GM21381 (cell line): ENCODE data around the gene PTH2R.
"Not testable (repeated sequence)": the region's sequence is repeated elsewhere in the genome, so short reads cannot be mapped to it uniquely, and the experiment has no call there.

Experiments used
- ATAC-seq: cut with Tn5 transposase; IDR thresholded peaks from one replicate; pipeline ENCODE4 v1.9.1; 2021; ENCODE audit warnings: mild to moderate bottlenecking, moderate library complexity; ENCODE audit not compliant: unreplicated experiment

Gene PTH2R

DNA sequence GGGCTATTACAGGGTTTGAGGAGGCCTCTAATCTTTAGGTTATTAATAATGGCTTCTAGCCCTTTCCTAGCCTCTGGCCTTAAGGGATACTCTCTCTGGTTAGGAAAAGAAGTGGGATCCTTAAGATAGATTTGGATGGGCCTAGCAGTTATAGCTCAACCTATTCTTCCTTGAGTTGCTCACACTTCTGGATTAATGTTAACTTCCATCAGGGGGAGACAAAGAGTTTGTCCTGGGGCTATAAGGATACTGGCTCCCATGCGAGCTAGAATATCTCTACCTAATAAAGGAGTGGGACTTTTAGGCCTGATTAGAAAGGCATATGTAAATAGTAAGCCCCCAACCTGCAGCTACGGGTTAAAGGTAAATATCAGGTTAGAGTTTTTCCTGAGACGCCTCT is 14.3 kb upstream of the PTH2R start:
- no peak for ATAC-seq

DNA sequence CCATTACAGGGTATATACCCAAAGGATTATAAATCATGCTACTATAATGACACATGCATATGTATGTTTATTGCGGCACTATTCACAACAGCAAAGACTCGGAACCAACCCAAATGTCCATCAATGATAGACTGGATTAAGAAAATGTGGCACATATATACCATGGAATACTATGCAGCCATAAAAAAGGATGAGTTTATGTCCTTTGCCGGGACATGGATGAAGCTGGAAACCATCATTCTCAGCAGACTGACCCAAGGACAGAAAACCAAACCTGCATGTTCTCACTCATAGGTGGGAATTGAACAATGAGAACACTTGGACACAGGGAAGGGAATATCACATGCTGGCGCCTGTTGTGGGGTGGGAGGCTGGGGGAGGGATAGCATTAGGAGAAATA is 9.8 kb upstream of the PTH2R start:
- ATAC-seq = not testable (repeated sequence)

DNA sequence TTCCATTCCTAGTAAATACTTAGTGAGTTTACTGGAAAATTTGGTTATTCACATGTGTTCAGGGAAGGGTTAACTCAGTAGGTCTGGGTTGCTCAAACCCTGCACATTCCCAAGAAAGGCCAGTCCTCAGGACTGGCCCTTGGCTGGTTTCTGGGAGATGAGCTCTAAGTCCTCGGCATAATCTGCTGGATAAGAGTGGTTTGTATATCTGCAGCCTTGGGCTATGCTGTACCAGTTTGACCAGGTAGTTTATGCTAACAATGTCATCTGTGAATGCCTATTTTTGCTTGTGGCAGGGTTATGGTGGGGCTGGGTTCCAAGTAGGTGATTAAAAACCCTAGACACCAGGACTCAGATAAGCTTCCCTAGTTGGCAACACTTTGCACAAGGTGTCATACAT is 7.4 kb upstream of the PTH2R start:
- ATAC-seq = no peak

DNA sequence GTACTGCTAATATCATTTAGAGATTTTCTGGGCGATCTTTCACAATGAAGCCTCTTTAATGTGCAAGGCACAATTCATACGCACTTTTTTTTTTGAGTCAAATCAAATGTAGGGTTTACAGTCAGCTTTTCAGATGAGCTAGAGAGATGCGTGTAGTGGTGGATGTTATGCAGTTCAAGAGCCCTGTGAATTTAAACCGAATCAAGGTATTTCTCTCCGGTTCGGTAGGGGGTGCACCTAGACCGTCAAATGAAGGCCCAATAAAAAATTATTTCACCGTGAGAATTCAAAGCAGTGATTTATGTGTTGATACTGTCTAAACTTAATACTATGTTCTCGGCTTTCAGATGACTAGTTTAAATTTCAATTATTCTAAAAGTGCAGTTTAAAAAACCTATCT is 1.1 kb downstream of the PTH2R start:
- no peak for ATAC-seq

DNA sequence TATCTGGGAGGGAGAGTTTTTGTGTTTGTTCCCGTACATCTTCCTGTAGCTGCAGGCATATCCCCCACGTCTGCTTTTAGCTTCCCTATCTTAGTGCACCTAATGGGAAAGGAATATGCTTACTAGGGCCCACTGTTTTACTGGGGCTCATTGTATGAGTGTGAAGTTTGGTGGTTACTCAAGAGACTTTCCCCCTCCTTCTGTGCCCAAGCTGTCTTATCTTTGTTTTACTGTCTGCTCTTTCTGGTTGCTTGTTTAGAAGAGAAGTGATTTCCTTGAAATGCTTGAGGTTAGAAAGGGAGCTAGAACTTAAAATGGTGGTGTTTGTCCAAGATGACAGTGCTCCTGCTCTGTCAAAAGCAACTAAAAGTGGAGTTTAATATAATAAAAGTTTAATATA is 7.3 kb downstream of the PTH2R start:
- no peak for ATAC-seq

DNA sequence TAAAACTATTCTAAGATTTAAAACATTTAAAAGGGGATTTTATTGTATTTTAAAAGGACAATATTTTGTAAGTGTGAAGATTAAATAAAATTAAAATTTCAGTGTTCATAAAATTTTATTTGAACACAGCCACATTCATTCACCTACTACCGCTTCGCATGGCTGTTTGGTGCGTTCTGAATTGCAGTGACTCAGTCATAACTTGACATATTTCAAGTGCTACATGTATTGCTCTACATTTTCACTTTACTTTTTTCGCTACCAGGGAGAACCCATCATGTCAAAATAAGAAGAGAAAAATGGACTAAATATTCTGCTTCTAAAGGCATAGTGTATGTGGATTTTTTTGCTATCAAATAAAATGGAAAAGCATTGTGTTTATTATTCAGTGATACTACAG is 8.7 kb downstream of the PTH2R start:
- ATAC-seq = no peak

DNA sequence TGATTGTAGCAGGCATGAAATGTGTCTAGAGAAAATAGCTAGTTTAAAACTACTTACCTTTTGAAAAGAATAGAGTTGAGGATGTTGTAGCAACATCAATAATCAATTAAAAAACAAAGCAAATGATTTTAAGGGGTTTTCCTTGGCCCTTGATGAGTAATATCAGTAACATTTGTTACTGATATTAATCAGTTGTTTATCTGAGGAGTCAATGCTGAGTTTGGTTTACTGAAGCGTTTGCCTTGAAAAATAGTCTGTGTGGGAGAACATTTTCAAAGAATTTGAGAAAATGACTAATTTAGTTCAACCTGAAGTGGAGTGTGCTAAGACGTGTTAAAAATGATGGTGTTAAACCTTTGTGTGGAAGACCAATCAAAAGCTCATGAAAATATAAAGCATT is 9.3 kb downstream of the PTH2R start:
- peak; percentile 70 for ATAC-seq

DNA sequence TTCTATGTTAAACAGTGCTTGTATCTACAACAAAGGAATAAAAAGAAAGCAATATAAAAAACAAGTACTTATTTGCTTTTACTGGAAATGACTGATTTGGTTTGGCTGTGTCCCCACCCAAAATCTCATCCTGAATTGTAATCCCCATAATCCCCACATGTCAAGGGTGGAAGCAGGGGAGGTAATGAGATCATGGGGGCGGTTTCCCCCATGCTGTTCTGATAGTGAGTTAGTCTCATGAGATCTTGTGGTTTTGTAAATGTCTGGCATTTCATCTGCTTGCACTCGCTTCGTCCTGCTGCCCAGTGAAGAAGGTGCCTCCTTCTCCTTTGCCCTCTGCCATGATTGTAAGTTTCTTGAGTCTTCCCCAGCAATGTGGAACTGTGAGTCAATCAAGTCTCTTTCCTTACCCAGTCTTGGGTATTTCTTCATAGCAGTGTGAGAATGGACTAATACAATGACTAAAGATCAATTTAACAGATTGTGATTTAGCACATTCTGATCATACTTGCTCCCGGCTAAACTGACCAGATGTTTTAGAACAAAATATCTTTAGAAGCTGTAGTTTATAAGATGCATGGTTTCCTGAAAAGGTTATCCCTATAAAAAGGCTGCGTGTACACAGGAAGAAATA is 19.9 kb downstream of the PTH2R start:
- ATAC-seq = no peak

DNA sequence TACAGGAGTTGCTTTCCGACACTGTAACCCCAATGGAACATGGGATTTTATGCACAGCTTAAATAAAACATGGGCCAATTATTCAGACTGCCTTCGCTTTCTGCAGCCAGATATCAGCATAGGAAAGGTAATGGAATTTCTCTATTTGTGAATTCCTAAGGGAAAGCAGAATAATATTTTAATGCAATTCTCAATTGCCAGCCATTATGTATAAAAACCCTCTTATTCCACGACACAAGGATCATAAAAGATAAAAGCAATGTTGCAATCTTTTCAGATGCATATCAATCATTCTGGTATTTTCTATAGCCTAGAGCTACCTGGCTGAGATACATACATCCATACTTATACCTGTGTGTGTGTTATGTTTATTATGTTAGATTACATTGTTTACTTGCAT is 31.2 kb downstream of the PTH2R start:
- no peak for ATAC-seq

DNA sequence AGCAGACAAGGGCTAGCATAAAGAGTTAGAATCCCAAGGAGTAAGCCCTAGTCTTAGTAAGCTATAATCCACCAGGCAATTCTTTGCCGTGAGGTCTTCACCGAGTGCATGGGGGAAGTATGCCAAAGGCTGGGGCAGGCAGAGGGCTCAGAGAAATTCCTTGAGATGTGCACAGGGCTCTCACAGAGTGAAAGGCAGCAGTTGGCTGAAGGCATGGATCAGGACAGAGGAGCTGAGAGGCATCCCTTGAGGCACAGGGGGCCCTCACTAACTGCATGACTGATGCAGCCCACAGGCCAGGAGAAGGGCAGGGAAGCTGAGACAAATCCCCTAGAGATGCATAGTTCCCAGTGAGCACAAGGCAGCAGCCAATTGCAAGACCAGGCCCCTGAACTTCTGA is 34.1 kb downstream of the PTH2R start:
- ATAC-seq = no peak

DNA sequence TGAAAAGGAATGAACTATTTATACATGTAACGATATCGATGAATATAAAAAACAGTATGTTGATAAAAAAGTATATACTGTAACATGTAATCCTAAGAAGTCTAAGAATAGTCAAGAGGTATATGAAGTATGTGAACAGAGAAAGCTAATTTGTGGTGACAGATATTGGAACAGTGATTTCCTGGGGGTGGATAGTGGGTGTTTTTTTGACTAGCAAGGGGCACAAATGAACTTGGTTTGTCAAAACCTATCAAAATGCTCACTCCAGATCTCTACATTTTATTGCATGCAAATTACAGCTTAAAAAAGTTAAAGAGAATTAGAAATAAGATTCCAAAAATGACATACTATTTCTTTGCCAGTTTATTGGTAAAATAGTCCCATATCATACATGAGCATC is 35.4 kb downstream of the PTH2R start:
- no peak for ATAC-seq

DNA sequence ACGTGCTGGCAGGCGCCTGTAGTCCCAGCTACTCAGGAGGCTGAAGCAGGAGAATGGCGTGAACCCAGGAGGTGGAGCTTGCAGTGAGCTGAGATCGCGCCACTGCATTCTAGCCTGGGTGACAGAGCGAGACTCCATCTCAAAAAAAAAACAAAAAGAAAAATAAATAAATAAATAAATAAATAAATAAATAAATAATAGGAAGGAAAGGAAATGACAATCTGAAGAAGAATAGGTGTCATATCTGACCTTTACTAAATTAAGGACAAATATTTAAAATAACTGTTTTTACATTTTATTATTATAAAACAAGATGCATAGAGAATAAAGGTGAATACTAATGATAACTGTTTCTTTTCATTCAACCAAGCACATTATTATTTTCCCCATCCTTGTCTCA is 40.9 kb downstream of the PTH2R start:
- ATAC-seq = not testable (repeated sequence)

DNA sequence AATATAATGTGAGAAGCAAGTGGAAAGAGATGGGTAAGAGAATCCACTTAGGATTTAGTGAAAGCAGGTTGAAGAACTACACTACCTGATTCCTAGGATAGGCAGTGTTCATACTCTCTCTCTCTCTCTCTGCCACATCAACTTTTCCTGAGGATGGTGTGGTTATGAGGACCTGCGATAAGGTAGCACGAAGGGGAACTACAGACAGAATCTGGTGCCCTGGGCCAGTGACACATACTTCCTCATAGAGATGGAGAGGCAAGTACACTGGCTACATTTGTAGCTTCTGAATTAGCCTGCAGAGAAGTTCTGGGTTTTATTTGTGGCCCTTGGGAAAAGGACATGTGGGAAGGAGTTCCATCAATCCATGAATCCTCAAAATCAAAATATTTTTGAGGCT is 44.5 kb downstream of the PTH2R start:
- ATAC-seq = no peak

DNA sequence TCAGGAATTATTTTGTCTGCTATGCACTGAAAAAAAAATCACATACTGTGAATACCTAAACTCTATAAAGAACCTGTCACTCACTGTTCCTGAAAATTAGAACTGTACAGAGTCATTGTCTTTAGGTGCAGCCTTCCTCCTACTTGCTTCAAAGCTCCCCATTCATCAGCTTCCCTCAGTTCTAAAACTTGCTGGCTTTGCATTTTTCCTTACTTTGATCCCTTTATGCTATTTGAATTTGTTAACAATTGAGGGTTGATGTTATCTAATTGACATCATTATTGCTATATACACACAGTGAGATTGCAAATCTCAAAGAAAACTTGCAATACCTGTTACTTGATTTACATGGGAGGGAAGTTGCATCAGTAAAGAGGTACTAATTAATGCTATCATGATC is 48.3 kb downstream of the PTH2R start:
- ATAC-seq = no peak

DNA sequence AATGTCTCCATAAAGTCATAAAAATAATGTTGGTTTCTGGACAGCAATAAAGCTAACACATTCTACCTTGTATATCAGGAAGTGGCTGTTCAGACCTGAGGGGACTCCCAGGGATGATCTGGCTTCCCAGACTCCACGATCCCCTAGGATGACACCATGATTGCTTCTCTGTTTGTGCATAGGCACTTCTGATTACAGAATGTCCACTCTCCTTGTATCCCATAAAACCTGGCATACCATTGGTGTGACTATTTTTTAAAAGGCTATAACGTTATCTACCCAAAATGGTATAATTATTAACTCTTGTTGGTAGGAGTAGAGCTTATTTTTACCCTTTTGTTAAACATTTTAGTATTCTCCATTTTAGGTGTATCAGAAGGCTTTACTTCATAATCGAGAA is 57.1 kb downstream of the PTH2R start:
- ATAC-seq = no peak

DNA sequence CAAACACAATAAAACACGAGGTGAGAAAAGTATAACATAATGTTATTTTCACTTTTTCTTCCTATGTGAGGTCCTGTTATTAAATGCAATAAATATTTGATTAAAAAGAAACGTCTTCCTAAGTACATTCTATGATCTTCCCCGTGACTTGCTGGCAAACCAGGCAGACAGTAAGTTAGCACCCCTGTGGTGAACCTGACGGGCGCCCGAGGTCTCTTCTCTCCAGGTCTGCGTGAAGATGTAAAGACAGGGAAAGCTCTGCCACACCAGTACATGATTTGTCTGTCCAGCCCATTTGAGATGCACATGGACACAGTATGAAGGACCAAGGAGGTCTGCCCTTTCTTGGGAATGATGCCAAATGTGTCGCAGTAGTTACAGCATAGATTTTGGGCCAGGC is 57.6 kb downstream of the PTH2R start:
- no peak for ATAC-seq

DNA sequence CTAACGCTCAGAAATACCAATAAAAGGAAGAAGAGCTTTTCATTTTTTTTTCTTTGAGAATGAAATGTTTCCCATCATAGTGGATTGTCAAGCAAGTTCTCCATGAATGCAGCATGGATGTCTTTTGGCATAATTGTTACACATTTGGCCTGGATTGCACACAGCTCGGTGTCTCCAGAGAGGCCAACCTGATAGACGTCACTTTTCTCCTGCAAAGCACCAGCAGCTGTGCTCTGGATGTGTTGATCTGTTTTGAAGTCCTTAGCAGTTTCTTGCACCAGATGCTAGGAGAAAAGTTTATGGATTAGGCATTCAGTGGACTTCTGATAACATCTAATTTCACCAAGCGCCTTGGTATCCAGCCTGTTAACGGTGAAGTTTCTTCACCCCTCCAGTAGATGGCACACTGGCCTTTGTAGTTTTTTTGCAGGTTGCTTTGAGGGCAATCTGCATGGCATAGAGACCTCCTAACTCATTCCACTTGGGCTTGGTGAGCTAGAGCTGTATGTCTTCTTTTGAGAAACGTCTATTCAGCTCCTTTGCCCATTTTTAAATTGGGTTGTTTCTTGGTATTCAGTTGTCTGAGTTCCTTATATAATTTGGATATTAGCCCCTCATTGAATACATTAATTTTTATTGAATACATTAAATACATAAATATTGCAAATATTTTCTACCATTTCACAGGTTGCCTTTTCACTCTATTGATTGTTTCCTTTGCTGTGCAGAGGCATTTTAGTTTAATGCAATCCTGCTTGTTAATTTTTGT is 59.7 kb downstream of the PTH2R start:
- ATAC-seq = peak; percentile 85

DNA sequence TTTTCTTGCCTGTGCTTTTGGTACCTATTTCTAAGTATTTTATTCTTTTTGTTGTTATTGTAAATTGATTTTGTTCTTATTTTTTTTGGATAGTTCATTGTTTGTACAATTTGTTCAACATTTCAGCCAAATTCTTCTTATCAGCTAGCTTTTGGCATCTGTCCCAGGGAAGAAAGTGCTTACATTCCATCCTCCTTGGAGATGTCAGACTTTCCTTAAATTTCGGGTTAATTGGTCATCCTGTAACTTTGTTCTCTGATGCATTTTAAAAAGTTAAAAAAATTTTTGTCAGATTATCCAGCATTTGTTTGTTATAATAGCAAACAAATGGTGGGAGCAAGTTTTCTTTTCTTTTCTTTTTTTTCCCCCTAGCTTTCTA is 60.3 kb downstream of the PTH2R start:
- ATAC-seq = no peak

DNA sequence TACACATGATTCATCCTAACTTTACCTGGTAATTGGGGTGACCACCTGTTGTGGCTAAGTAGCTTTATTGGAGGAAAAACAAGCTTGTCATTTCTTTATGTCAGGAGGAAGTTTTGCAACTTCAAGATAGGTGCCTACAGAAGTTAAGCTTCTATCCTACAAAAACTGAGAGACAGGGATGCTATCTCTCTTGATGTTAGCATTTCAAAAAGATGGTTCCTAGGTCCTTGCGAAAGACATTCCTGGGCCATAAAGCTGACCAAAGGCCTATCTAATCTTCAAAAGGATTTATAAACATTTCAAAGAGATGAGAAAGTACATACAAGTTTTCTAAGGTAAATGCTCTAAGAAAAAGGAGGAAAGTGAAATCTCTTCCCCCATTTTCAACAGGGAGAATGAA is 61.0 kb downstream of the PTH2R start:
- ATAC-seq = no peak

DNA sequence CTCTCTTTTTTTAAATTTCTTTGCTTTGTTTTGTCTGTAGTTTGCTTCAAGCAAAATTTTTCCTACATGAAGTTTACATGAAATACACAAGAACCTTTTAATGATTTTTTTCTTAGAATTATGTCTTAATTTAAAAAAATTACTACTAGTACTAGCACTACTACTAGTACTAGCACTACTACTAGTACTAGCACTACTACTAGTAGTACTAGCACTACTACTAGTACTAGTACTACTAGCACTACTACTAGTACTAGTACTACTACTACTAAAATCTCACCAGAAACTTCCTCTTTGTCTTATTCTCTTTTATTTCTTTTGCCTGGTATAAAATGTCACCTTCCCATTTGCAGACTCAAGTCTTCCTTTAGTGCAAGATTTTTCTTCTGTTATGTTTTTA is 71.1 kb downstream of the PTH2R start:
- ATAC-seq = no peak

DNA sequence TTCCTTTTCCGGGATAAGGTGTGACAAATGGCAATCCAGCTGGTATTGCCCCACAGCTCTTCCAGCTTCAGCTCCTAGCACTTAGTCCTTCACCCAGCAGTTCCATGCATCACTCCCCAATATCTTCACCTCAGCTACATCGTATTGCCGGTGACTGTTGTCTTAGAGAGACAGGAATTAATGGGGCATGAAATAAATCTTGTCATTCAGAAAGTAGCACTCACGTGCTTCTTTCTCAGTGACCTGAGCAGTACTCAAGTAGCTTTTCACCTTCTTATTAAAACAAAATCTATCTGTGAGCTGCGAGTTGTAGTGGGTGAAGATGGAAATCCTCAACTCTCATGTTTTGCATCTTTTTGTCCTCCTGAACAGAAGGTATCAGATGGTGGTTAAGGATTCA is 72.8 kb downstream of the PTH2R start:
- ATAC-seq = no peak

DNA sequence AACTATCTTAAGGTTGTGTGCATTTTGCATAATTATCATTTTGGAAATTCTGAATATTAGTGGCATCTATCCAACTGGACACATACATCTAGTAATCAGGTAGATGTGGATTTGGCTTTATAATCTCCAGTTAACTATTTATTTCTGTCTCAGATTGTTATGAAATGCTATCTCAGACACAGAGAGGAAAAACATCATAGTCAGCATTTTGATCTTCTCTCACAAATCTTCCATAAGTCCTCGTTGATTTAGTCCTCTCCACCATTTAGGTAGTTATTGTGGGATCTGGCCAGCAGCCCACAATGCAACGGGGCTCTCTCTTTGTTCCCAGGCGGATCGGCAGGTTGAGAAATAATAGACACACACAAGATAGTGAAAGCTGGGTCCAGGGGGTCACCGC is 75.4 kb downstream of the PTH2R start:
- not testable (repeated sequence) for ATAC-seq

DNA sequence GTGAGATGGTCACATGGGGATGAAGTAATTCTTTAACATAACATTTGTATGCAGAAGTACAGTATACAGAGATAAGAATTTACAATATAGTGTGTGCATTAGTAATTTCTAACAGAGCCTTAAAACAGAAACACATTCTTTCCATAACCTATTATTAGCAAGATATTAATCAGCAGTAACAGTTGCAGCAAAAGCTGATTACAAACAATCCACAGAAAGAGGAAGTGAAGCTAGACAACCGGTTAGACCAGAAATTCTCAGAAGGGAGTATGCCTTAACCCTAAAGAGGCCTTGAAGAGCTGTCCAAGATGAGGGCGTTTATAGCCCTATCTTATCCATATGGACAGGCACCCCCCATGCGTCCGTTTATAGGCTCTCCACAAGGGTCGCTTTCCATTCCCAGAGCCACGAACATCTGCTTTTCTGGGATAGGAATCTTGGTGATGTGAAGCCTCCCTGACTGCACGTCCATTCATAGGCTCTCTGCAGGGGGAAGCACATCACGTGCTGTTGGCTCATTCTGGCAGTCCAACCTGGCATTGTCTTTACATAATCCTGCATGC is 75.9 kb downstream of the PTH2R start:
- not testable (repeated sequence) for ATAC-seq
